LNCAP (cell line): ENCODE measurements around the gene TBC1D24.

Experiments
- CTCF ChIP-seq: fragments of 450-650 bp; IDR thresholded peaks from 2 replicates; pipeline ENCODE4 v1.5.1; 2017; ENCODE audit warnings: mild to moderate bottlenecking

TBC1D24 gene

GRCh38 chr16:2474877-2475412 is at the start of gene TBC1D24:
TBC1D24 (plus strand) TSS chr16:2475127; CDS start chr16:2496149, 21,022 bp downstream.
- TF ChIP-seq CTCF, result no peak

- no peak for TF ChIP-seq CTCF
These were observed 49.0 kb upstream of the TBC1D24 start for GRCh38 chr16:2425825-2426430.

- TF ChIP-seq CTCF, result no peak
These were observed 48.0 kb upstream of the TBC1D24 start for GRCh38 chr16:2426941-2427361.

- TF ChIP-seq CTCF, result no peak
These were observed 47.4 kb upstream of the TBC1D24 start for GRCh38 chr16:2427526-2427925.

GRCh38 chr16:2428051-2428783 is 46.7 kb upstream of the TBC1D24 start:
- TF ChIP-seq CTCF, result no peak

GRCh38 chr16:2428784-2429033 is 46.2 kb upstream of the TBC1D24 start:
- no peak for TF ChIP-seq CTCF

- no peak for TF ChIP-seq CTCF
These were observed 45.7 kb upstream of the TBC1D24 start, which contains the start of gene CCNF for GRCh38 chr16:2429034-2429770. CCNF (plus strand) TSS chr16:2429447; CDS start chr16:2429482, 35 bp downstream.
